ENCODE results near the gene HSDL2. TPM values are rescaled to one million over a fixed set of nuclear protein-coding genes. Genes with fewer than 3 reads are reported as not detected.
"Not testable (repeated sequence)": the region's sequence is repeated elsewhere in the genome, so short reads cannot be mapped to it uniquely, and the experiment has no call there.

The HSDL2 gene
- total RNA-seq, 2 donors from 2014 or later, result 23.4 to 38.1 TPM

DNA sequence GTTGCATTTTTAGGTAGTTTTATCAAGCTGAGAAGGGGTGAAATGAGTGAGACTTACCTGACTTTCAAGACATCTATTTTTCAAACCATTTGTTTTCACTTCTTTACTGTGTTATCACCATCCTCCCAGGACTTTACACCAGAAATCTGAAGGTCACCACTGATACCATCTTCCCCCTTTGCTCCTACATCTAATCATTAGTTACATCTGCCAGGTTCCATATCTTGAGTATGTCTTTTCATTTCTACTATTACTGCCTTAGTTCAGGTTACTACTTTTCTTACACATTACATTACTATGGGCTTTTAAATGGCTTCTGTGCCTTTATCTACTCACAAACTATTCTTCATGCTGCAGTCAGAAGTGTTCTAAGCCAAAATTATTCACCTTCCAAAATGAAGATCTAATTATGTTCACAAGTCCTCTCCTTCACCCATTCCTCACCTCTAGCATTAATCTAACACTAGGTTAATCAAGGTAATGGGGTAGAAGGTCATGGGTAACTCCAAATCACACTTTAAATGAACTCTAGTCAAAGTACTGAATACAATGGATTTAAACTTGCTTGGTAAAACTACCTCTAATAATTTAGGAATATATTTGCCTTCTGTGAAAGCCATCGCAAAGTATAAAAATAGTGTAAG is 2.1 kb upstream of the HSDL2 start:
- no peaks in the 10 kb centered on the region for H3K9me3 Mint-ChIP-seq
- H3K4me1 Mint-ChIP-seq, result peaks cover 11% of the 10 kb centered on the region
- ATAC-seq (replicated peaks), result no peak
- no peak overlapping the region for H3K27ac Mint-ChIP-seq
- peak overlapping the region; percentile 100 for H3K4me3 Mint-ChIP-seq
- no peaks in the 10 kb centered on the region for H3K27me3 Mint-ChIP-seq
- H3K36me3 Mint-ChIP-seq (ENCODE audit: low read depth), result peaks cover 5% of the 10 kb centered on the region

GRCh38 chr9:112378328-112379176 is 1.4 kb upstream of the HSDL2 start:
- peaks cover 11% of the 10 kb centered on the region for H3K4me1 Mint-ChIP-seq
- H3K9me3 Mint-ChIP-seq, result no peaks in the 10 kb centered on the region
- peaks cover 5% of the 10 kb centered on the region for H3K36me3 Mint-ChIP-seq (ENCODE audit: low read depth)
- H3K27me3 Mint-ChIP-seq, result no peaks in the 10 kb centered on the region
- H3K27ac Mint-ChIP-seq, result peak overlapping the region; percentile 99
- H3K4me3 Mint-ChIP-seq, result peak overlapping the region; percentile 100
- ATAC-seq (replicated peaks), result peak; percentile 0

DNA sequence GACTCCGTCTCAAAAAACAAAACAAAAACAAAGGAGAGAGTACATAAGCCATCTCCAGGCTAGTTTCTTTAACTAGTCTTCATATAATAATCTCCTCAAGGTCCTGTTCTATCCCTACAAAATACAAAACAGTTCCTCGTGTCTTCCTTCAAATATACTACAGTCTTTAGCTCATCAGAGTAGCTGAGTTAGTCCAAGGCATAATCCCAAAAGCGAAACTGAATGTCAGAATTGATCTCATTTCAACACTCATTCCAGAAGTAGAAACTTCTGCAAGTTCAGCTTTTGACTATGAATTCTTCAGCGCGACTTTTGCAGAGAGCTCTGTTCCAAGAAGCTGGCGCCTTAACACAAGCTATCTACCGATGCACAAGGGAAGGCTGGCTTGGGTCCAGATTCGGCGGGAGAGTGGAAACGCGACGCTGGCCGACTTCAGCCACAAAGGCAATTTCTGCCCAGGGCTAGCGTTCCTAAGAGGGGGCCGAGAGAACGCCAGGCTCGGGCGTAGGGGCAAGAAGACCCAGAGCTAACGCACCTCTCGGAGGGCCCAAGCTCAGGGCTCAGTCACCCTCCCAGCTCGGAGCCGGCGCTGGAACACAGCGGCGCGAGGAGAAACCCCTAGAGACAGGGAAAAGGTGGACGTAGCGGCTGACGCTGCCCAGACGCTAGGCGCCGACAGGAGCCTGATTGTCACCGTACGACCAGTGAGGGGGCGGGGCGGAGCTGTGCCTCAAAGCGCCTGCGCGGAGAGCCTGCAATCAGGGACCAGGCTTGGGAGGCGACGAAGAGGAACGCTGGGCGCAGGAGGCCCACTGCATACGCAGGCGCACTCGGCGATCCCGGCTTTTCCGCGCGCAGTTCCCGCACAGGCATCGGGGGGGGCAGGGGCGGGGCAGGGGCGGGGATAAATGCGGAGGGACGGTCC is 469 bp upstream of the HSDL2 start:
- H3K4me3 Mint-ChIP-seq, result peak overlapping the region; percentile 100
- H3K9me3 Mint-ChIP-seq, result no peaks in the 10 kb centered on the region
- H3K4me1 Mint-ChIP-seq, result peaks cover 11% of the 10 kb centered on the region
- ATAC-seq (replicated peaks), result peak; percentile 91
- no peaks in the 10 kb centered on the region for H3K27me3 Mint-ChIP-seq
- peaks cover 5% of the 10 kb centered on the region for H3K36me3 Mint-ChIP-seq (ENCODE audit: low read depth)
- peak overlapping the region; percentile 99 for H3K27ac Mint-ChIP-seq

DNA sequence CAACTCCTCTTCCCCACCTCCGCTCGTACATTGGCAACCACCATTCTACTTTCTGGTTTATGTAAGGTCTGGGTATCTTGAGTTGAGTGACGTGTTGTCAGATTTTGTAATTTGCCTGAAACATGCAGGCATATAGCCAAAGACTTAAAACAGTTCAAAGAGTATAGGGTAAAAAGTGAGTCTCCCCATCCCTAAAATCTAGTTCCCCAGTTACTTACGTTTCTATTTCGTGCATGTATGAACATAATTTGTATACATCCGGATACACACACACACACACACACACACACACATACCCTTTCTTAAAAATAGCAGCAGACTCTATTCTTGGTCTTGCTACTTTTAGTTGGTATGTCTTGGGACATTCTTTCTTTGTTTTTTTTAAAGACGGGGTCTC is 915 bp downstream of the HSDL2 start:
- peaks cover 11% of the 10 kb centered on the region for H3K4me1 Mint-ChIP-seq
- no peak for ATAC-seq (replicated peaks)
- H3K9me3 Mint-ChIP-seq, result no peaks in the 10 kb centered on the region
- H3K4me3 Mint-ChIP-seq, result peak overlapping the region; percentile 100
- H3K27me3 Mint-ChIP-seq, result no peaks in the 10 kb centered on the region
- peak overlapping the region; percentile 88 for H3K27ac Mint-ChIP-seq
- peaks cover 5% of the 10 kb centered on the region for H3K36me3 Mint-ChIP-seq (ENCODE audit: low read depth)

DNA sequence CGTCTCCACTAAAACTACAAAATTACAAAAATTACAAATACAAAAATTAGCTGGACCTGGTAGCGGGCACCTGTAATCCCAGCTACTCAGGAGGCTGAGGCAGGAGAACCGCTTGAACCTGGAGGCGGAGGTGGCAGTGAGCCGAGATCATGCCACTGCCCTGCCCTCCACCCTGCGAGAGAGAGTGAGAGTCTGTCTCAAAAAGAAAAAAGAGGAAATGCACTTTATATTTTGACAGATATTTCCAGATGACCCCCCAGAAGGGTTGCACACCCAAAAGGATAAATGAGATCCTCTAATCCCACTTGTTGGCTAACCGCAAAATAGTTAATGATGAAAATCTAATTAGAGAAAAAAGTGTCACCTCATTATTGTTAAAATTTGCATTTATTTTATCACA is 2.2 kb downstream of the HSDL2 start:
- Mint-ChIP-seq H3K4me1 (peaks cover 11% of the 10 kb centered on the region), H3K4me3 (no peak overlapping the region), H3K27me3 (no peaks in the 10 kb centered on the region), H3K9me3 (no peaks in the 10 kb centered on the region), H3K36me3 (ENCODE audit: low read depth) (peaks cover 12% of the 10 kb centered on the region), H3K27ac (no peak overlapping the region)
- ATAC-seq (replicated peaks), result no peak

GRCh38 chr9:112382501-112383364 is 2.8 kb downstream of the HSDL2 start:
- H3K27ac Mint-ChIP-seq, result no peak overlapping the region
- no peak overlapping the region for H3K4me3 Mint-ChIP-seq
- H3K9me3 Mint-ChIP-seq, result no peaks in the 10 kb centered on the region
- no peaks in the 10 kb centered on the region for H3K27me3 Mint-ChIP-seq
- H3K4me1 Mint-ChIP-seq, result peaks cover 7% of the 10 kb centered on the region
- H3K36me3 Mint-ChIP-seq (ENCODE audit: low read depth), result peaks cover 12% of the 10 kb centered on the region
- no peak for ATAC-seq (replicated peaks)

- ATAC-seq (replicated peaks), result no peak
- no peaks in the 10 kb centered on the region for H3K27me3 Mint-ChIP-seq
- H3K27ac Mint-ChIP-seq, result no peak overlapping the region
- H3K36me3 Mint-ChIP-seq (ENCODE audit: low read depth), result peaks cover 11% of the 10 kb centered on the region
- H3K9me3 Mint-ChIP-seq, result no peaks in the 10 kb centered on the region
- no peak overlapping the region for H3K4me3 Mint-ChIP-seq
- H3K4me1 Mint-ChIP-seq, result no peaks in the 10 kb centered on the region
Observed at GRCh38 chr9:112384219-112384618, 4.3 kb downstream of the HSDL2 start.

DNA sequence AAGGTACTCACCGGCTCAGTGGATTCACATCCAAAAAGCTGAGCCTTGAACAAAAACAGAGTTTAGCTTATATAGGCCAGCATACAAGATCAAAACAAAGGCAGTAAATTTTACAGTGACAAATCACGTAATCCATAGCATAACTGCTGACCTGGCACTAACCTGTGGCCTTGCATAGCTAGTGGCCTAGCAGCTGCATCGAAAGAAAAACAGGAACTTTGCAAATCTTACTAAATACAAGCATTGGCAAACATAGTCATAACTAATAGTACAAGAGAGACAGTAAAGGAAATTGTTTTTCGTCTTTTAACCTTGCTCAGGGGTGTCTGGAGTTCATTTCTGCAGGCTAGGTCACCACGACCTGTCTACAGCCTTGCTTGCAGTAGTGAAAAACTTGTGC is 4.8 kb downstream of the HSDL2 start:
- Mint-ChIP-seq H3K27me3 (no peaks in the 10 kb centered on the region), H3K27ac (no peak overlapping the region), H3K4me1 (no peaks in the 10 kb centered on the region), H3K9me3 (no peaks in the 10 kb centered on the region), H3K36me3 (ENCODE audit: low read depth) (peaks cover 7% of the 10 kb centered on the region), H3K4me3 (no peak overlapping the region)
- ATAC-seq (replicated peaks), result no peak

DNA sequence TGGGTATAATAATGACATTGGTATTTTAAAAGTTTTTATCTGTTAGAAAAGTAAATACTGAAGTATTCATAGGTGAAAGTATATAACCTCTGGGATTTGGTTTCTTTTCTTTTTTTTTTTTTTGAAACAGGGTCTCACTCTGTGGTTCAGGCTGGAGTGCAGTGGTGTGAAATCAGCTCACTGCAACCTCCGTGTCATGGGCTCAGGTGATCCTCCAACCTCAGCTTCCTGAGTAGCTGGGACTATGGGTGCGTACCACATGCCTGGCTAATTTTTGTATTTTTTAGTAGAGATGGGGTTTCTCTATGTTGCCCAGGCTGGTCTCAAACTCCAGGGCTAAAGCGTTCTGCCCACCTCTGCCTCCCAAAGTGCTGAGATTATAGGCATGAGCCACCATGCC is 7.2 kb downstream of the HSDL2 start:
- Mint-ChIP-seq H3K36me3 (ENCODE audit: low read depth) (peaks cover 7% of the 10 kb centered on the region), H3K27me3 (no peaks in the 10 kb centered on the region), H3K4me1 (no peaks in the 10 kb centered on the region), H3K9me3 (no peaks in the 10 kb centered on the region), H3K4me3 (no peak overlapping the region), H3K27ac (no peak overlapping the region)
- no peak for ATAC-seq (replicated peaks)

DNA sequence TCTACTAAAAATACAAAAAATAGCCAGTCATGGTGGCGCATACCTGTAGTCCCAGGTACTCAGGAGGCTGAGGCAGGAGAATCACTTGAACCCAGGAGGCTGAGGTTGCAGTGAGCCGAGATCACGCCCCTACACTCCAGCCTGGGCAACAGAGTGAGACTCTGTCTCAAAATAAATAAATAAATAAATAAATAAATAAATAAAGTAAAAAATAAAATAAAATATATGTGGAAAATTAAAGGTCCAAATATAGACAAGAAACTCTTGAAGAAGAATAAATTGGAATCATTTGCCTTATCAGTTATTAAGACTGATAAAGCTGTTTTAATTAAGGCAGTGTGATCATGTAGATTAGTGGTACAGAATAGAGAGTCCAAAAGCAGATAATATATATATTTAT is 10.0 kb downstream of the HSDL2 start:
- not testable (repeated sequence) for H3K9me3 Mint-ChIP-seq; H3K36me3 Mint-ChIP-seq (ENCODE audit: low read depth); H3K4me1 Mint-ChIP-seq; H3K27me3 Mint-ChIP-seq; H3K27ac Mint-ChIP-seq; H3K4me3 Mint-ChIP-seq; ATAC-seq (replicated peaks)

DNA sequence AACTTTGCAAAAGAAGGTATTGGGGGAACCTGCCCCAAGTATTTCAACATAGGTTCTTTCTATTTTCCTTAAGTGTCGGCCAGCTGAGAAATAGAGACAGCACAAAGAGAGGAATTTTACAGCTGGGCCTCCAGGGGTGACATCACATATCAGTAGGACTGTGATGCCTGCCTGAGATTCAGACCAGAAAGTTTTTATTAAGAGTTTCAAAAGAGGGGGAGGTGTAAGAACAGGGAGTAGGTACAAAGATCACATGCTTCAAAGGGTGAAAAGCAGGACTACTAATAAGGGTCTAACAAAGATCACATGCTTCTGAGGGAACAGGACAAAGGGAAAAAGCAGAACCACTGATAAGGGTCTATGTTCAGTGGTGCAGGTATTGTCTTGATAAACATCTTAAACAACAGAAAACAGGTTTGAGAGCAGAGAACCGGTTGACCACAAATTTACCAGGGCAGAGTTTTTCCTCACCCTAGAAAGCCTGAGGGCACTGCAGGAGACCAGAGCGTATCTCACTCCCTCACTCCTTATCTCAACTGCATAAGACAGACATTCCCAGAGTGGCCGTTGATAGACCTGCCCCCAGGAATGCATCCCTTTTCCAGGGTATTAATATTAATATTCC is 12.1 kb downstream of the HSDL2 start:
- H3K4me1 Mint-ChIP-seq; H3K36me3 Mint-ChIP-seq (ENCODE audit: low read depth); H3K27me3 Mint-ChIP-seq; H3K27ac Mint-ChIP-seq; ATAC-seq (replicated peaks); H3K4me3 Mint-ChIP-seq; H3K9me3 Mint-ChIP-seq: not testable (repeated sequence)

- not testable (repeated sequence) for H3K9me3 Mint-ChIP-seq; H3K27ac Mint-ChIP-seq; ATAC-seq (replicated peaks); H3K4me3 Mint-ChIP-seq; H3K27me3 Mint-ChIP-seq; H3K4me1 Mint-ChIP-seq; H3K36me3 Mint-ChIP-seq (ENCODE audit: low read depth)
Observed at GRCh38 chr9:112393146-112393545, 13.2 kb downstream of the HSDL2 start.

DNA sequence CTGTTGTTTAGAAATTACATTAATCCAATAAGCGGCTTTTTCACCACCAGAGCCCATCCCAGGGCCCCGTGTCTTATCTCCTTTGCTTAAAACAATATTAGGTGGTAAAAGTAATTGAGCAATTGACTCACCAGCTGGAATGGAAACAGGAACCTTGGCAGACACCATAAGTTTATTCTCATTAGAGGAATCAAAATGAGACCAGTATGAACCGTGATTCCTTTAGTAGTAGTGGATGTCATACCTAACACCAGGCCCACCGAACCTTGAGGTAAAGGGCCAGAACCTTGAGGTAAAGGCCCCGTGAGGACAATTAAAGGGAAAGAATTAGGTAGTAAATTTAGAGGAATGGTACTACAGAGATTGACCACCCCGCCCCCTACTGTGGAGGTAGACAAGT is 16.5 kb downstream of the HSDL2 start:
- H3K36me3 Mint-ChIP-seq (ENCODE audit: low read depth), result no peaks in the 10 kb centered on the region
- no peaks in the 10 kb centered on the region for H3K4me1 Mint-ChIP-seq
- H3K27me3 Mint-ChIP-seq, result no peaks in the 10 kb centered on the region
- no peak for ATAC-seq (replicated peaks)
- no peak overlapping the region for H3K4me3 Mint-ChIP-seq
- H3K27ac Mint-ChIP-seq, result no peak overlapping the region
- peaks cover 15% of the 10 kb centered on the region for H3K9me3 Mint-ChIP-seq
